Measurements from ENCODE around the gene KIAA1958.

Gene KIAA1958

DNA sequence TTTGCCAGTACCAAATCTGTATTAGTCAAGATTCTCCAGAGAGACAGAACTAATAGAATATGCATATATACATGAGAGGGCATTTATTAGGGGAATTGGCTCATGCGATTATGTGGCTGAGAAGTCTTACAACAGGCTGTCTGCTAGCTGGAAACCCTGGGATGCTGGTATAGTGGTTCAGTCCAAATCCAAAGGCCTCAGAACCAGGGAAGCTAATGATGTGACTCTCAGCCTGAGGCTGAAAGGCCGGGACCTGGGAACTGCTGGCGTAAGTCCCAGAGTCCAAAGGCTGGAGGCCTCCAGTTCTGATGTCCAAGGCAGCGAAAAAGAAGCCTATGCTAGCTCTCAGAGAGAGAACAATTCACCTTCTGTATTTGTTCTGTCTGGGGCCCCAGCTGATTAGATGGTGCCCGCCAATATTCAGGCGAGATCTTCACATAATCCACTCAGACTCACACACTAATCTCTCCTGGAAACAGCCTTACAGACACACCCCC, 84.1 kb downstream of the KIAA1958 start:
- TF ChIP-seq EGR1 (IDR thresholded peaks at IDR 0.05) (no peak), YY1 (IDR thresholded peaks at IDR 0.05; ENCODE audit: low read depth) (no peak), REST (IDR thresholded peaks at IDR 0.05; ENCODE audit: low read depth) (no peak), EP300 (IDR thresholded peaks at IDR 0.05; ENCODE audit: borderline replicate concordance) (no peak), CREB1 (IDR thresholded peaks at IDR 0.05; ENCODE audit: low read depth) (no peak)
- TF ChIP-seq, protein P1, sequence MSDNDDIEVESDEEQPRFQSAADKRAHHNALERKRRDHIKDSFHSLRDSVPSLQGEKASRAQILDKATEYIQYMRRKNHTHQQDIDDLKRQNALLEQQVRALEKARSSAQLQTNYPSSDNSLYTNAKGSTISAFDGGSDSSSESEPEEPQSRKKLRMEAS (IDR thresholded peaks at IDR 0.05), result no peak

GRCh38 chr9:112571624-112572355, 85.2 kb downstream of the KIAA1958 start:
- TF ChIP-seq EGR1 (IDR thresholded peaks at IDR 0.05) (no peak), RAD21 (IDR thresholded peaks at IDR 0.05; ENCODE audit: low read depth) (no peak), TAF1 (IDR thresholded peaks at IDR 0.05; ENCODE audit: low read depth) (no peak), REST (IDR thresholded peaks at IDR 0.05; ENCODE audit: low read depth) (no peak), CREB1 (IDR thresholded peaks at IDR 0.05; ENCODE audit: low read depth) (no peak), CEBPB (IDR thresholded peaks at IDR 0.05) (no peak), FOXM1 (IDR thresholded peaks at IDR 0.05; ENCODE audit: borderline replicate concordance, low read depth) (no peak), USF1 (IDR thresholded peaks at IDR 0.05) (no peak), NFIC (IDR thresholded peaks at IDR 0.05) (no peak), TCF12 (IDR thresholded peaks at IDR 0.05; ENCODE audit: low read depth) (no peak), YY1 (IDR thresholded peaks at IDR 0.05; ENCODE audit: low read depth) (no peak), EP300 (IDR thresholded peaks at IDR 0.05; ENCODE audit: borderline replicate concordance) (no peak), TEAD4 (IDR thresholded peaks at IDR 0.05) (no peak)
- TF ChIP-seq, protein P1 (IDR thresholded peaks at IDR 0.05), result no peak

- TF ChIP-seq CEBPB (IDR thresholded peaks at IDR 0.05) (no peak), REST (IDR thresholded peaks at IDR 0.05; ENCODE audit: low read depth) (no peak), CREB1 (IDR thresholded peaks at IDR 0.05; ENCODE audit: low read depth) (no peak), EP300 (IDR thresholded peaks at IDR 0.05; ENCODE audit: borderline replicate concordance) (no peak), EGR1 (IDR thresholded peaks at IDR 0.05) (no peak), TAF1 (IDR thresholded peaks at IDR 0.05; ENCODE audit: low read depth) (no peak)
- TF ChIP-seq, protein P1 (IDR thresholded peaks at IDR 0.05), result no peak
Measured at GRCh38 chr9:112572416-112572815, 85.8 kb downstream of the KIAA1958 start.

DNA sequence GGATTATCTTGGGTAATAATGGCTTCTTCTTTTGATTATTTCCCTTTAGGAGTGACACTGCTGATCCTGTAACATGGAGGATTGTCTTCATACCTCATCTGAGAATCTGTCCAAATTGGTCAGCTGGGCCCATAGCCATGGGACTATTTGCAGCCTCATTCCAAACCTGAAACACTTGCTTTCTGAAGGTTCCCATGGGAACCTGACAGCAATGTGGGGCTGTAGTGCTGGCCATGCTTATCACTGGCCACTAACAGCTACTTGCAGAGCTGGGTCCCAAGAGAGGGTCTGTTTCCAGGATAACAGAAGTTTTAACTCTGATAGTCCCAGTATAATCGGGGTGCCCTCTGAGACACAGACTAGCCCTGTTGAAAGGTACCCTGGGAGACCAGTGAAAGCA, 87.4 kb downstream of the KIAA1958 start:
- no peak for TF ChIP-seq EGR1 (IDR thresholded peaks at IDR 0.05)
- TF ChIP-seq CEBPB (IDR thresholded peaks at IDR 0.05), result no peak
- no peak for TF ChIP-seq TEAD4 (IDR thresholded peaks at IDR 0.05)
- no peak for TF ChIP-seq RAD21 (IDR thresholded peaks at IDR 0.05; ENCODE audit: low read depth)
- no peak for TF ChIP-seq TCF12 (IDR thresholded peaks at IDR 0.05; ENCODE audit: low read depth)
- no peak for TF ChIP-seq CREB1 (IDR thresholded peaks at IDR 0.05; ENCODE audit: low read depth)
- no peak for TF ChIP-seq FOXM1 (IDR thresholded peaks at IDR 0.05; ENCODE audit: borderline replicate concordance, low read depth)
- TF ChIP-seq NFIC (IDR thresholded peaks at IDR 0.05), result no peak
- no peak for TF ChIP-seq TAF1 (IDR thresholded peaks at IDR 0.05; ENCODE audit: low read depth)
- TF ChIP-seq EP300 (IDR thresholded peaks at IDR 0.05; ENCODE audit: borderline replicate concordance), result no peak
- TF ChIP-seq USF1 (IDR thresholded peaks at IDR 0.05), result no peak
- TF ChIP-seq YY1 (IDR thresholded peaks at IDR 0.05; ENCODE audit: low read depth), result no peak
- TF ChIP-seq, protein P1 (IDR thresholded peaks at IDR 0.05), result no peak
- no peak for TF ChIP-seq REST (IDR thresholded peaks at IDR 0.05; ENCODE audit: low read depth)
- TF ChIP-seq ZBTB7A (IDR thresholded peaks at IDR 0.05; ENCODE audit: low read depth), result no peak

Data from Ishikawa (cell line).